SK-N-SH treated with all-trans-retinoic acid at 6 μM for 48 hours (cell line): ENCODE results near the gene LONRF2.
"Not testable (repeated sequence)": the region's sequence is repeated elsewhere in the genome, so short reads cannot be mapped to it uniquely, and the experiment has no call there.

Source experiments
- ESRRG ChIP-seq: fragments of 250-450 bp; sonication (Bioruptor Pico); IDR thresholded peaks from 2 replicates; pipeline ENCODE4 v1.6.1; 2021; ENCODE audit warnings: mild to moderate bottlenecking
- SNAI2 ChIP-seq: fragments of 250-450 bp; sonication (Bioruptor Pico); IDR thresholded peaks from 2 replicates; pipeline ENCODE4 v1.5.0; 2020; ENCODE audit warnings: mild to moderate bottlenecking, moderate library complexity
- TOX ChIP-seq: fragments of 250-450 bp; sonication (Bioruptor Pico); IDR thresholded peaks from 2 replicates; pipeline ENCODE4 v1.8.0; 2021; ENCODE audit warnings: mild to moderate bottlenecking, moderate library complexity, borderline replicate concordance
- ZFP3 ChIP-seq: fragments of 250-450 bp; sonication (Bioruptor Pico); IDR thresholded peaks from 2 replicates; pipeline ENCODE4 v1.5.0; 2020; ENCODE audit warnings: mild to moderate bottlenecking, moderate library complexity
- ZNF565 ChIP-seq: fragments of 450-650 bp; formaldehyde crosslinking; conservative IDR thresholded peaks from 2 replicates; pipeline ENCODE4 v1.5.0; 2020; ENCODE audit warnings: low read depth, mild to moderate bottlenecking, moderate library complexity
- TF ChIP-seq, protein P1 (sequence below): fragments of 250-450 bp; sonication (Bioruptor Pico); IDR thresholded peaks from 2 replicates; pipeline ENCODE4 v1.5.0; 2020; ENCODE audit warnings: mild to moderate bottlenecking, moderate library complexity
- TF ChIP-seq, protein P2 (sequence below): fragments of 250-450 bp; sonication (Bioruptor Pico); IDR thresholded peaks from 2 replicates; pipeline ENCODE4 v1.8.0; 2021; ENCODE audit warnings: low read depth, mild to moderate bottlenecking, moderate library complexity, borderline replicate concordance

- not testable (repeated sequence) for TF ChIP-seq ESRRG (CRISPR knock-in tag); ZNF565 (CRISPR knock-in tag); TOX; SNAI2 (CRISPR knock-in tag); ZFP3
- TF ChIP-seq, protein P1, sequence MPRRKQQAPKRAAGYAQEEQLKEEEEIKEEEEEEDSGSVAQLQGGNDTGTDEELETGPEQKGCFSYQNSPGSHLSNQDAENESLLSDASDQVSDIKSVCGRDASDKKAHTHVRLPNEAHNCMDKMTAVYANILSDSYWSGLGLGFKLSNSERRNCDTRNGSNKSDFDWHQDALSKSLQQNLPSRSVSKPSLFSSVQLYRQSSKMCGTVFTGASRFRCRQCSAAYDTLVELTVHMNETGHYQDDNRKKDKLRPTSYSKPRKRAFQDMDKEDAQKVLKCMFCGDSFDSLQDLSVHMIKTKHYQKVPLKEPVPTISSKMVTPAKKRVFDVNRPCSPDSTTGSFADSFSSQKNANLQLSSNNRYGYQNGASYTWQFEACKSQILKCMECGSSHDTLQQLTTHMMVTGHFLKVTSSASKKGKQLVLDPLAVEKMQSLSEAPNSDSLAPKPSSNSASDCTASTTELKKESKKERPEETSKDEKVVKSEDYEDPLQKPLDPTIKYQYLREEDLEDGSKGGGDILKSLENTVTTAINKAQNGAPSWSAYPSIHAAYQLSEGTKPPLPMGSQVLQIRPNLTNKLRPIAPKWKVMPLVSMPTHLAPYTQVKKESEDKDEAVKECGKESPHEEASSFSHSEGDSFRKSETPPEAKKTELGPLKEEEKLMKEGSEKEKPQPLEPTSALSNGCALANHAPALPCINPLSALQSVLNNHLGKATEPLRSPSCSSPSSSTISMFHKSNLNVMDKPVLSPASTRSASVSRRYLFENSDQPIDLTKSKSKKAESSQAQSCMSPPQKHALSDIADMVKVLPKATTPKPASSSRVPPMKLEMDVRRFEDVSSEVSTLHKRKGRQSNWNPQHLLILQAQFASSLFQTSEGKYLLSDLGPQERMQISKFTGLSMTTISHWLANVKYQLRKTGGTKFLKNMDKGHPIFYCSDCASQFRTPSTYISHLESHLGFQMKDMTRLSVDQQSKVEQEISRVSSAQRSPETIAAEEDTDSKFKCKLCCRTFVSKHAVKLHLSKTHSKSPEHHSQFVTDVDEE (CRISPR knock-in tag), result not testable (repeated sequence)
- TF ChIP-seq, protein P2, sequence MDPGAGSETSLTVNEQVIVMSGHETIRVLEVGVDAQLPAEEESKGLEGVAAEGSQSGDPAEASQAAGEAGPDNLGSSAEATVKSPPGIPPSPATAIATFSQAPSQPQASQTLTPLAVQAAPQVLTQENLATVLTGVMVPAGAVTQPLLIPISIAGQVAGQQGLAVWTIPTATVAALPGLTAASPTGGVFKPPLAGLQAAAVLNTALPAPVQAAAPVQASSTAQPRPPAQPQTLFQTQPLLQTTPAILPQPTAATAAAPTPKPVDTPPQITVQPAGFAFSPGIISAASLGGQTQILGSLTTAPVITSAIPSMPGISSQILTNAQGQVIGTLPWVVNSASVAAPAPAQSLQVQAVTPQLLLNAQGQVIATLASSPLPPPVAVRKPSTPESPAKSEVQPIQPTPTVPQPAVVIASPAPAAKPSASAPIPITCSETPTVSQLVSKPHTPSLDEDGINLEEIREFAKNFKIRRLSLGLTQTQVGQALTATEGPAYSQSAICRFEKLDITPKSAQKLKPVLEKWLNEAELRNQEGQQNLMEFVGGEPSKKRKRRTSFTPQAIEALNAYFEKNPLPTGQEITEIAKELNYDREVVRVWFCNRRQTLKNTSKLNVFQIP (CRISPR knock-in tag), result not testable (repeated sequence)
Observed at GRCh38 chr2:100362269-100362668, 40.0 kb upstream of the LONRF2 start.
